Gastroesophageal sphincter (tissue), 4 donors: ENCODE results near the gene LRRC75A. TPM values are rescaled to one million over a fixed set of nuclear protein-coding genes. Genes with fewer than 3 reads are reported as not detected.

ENCODE experiments used
- ATAC-seq: fragments of 150-250 bp; one replicate; pipeline ENCODE4 v1.9.1; 2016; ENCODE audit warnings: mild to moderate bottlenecking, moderate library complexity
- H3K27ac ChIP-seq, 4 donors: fragments of 200-600 bp; sonication (generic) in 3 of 4; 1 replicate in 3 of 4; 2 replicates in 1 of 4; pipeline ENCODE4 v1.5.1; 2016 to 2019
- H3K27me3 ChIP-seq: fragments of 200-600 bp; sonication (generic); one replicate; pipeline ENCODE4 v1.5.1; 2019
- H3K36me3 ChIP-seq, 2 donors: fragments of 200-600 bp; sonication (generic); one replicate each; pipeline ENCODE4 v1.5.1; 2019; ENCODE audit warnings: control low read depth in 1 of 2
- H3K4me1 ChIP-seq, 3 donors: fragments of 200-600 bp; sonication (generic); 1 replicate in 2 of 3; 2 replicates in 1 of 3; pipeline ENCODE4 v1.5.1; 2016 to 2019; ENCODE audit warnings: control low read depth in 2 of 3
- H3K4me3 ChIP-seq, 2 donors: fragments of 200-600 bp; sonication (generic); one replicate each; pipeline ENCODE4 v1.5.1; 2019; ENCODE audit warnings: mild to moderate bottlenecking in 1 of 2, moderate library complexity in 1 of 2
- H3K9me3 ChIP-seq, 3 donors: fragments of 200-600 bp; sonication (generic); one replicate each; pipeline ENCODE4 v1.5.1; 2017 to 2019; ENCODE audit warnings: control low read depth in 2 of 3
- EP300 ChIP-seq: sonication (generic); formaldehyde crosslinking; IDR thresholded peaks from one replicate; pipeline ENCODE4 v1.6.1; 2017; ENCODE audit warnings: antibody characterized with exemption, mild to moderate bottlenecking
- POLR2A ChIP-seq, 2 donors: fragments of 450-650 bp; IDR thresholded peaks; one replicate each; pipeline ENCODE4 v1.6.1; 2017; ENCODE audit warnings: antibody characterized with exemption in 2 of 2, mild to moderate bottlenecking in 2 of 2, moderate library complexity in 1 of 2
- POLR2AphosphoS5 ChIP-seq: sonication (generic); formaldehyde crosslinking; IDR thresholded peaks from one replicate; pipeline ENCODE4 v1.6.1; 2017; ENCODE audit warnings: antibody characterized with exemption
- WGBS, 2 donors: methylation state at CpG; one replicate each; pipeline ENCODE4 v1.1.5; 2018; ENCODE audit warnings: low coverage in 1 of 2; 5-methylcytosine and 5-hydroxymethylcytosine counted together
- total RNA-seq, 4 donors: library from RNA; depleted of rRNA; stranded (reverse); fragments of >200 nt; gene quantifications; one replicate each; pipeline ENCODE4 v1.1.0, GENCODE V29; 2016
- TF ChIP-seq, protein P1 (sequence below), 4 experiments: fragments of 200-600 bp in 2 of 4; fragments of 450-650 bp in 2 of 4; sonication (generic) in 1 of 4; IDR thresholded peaks; one replicate each; pipeline ENCODE4 v1.5.1; 2017 to 2019; ENCODE audit warnings: antibody characterized with exemption in 4 of 4, mild to moderate bottlenecking in 2 of 4, moderate library complexity in 2 of 4

Gene LRRC75A
- total RNA-seq, 4 donors from 2014 or later = 0.94 to 4.0 (median 2.3) TPM

DNA sequence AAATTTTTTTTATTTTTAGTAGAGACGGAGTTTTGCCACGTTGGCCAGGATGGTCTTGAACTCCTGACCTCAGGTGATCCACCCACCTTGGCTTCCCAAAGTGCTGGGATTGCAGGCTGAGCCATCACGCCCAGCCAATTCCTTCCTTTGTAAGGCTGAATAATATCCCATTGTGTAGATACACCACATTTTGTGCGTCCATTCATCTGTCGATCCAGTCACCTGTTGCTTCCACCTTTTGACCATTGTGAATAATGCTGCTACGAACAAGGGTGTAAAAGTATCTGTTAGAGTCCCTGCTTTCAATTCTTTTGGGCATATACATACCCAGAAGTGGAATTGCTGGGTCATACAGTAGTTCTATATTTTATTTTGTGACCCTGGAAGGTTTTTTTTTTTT lies 61.3 kb downstream of the LRRC75A start:
- Histone ChIP-seq H3K4me1 (peaks cover 0 to 6% (median 0%) of the 10 kb centered on the region in 3 donors), H3K4me3 (no peak overlapping the region), H3K27ac (no peak overlapping the region), H3K27me3 (no peaks in the 10 kb centered on the region), H3K9me3 (no peaks in the 10 kb centered on the region), H3K36me3 (peaks cover 0 to 47% of the 10 kb centered on the region in 2 donors)
- WGBS, 2 donors = 62 to 75% methylated on average over 4 of the region's 6 CpGs
- no peak for TF ChIP-seq POLR2AphosphoS5
- no peak for TF ChIP-seq POLR2A (IDR thresholded peaks at IDR 0.05)
- TF ChIP-seq EP300 = no peak
- TF ChIP-seq, protein P1, sequence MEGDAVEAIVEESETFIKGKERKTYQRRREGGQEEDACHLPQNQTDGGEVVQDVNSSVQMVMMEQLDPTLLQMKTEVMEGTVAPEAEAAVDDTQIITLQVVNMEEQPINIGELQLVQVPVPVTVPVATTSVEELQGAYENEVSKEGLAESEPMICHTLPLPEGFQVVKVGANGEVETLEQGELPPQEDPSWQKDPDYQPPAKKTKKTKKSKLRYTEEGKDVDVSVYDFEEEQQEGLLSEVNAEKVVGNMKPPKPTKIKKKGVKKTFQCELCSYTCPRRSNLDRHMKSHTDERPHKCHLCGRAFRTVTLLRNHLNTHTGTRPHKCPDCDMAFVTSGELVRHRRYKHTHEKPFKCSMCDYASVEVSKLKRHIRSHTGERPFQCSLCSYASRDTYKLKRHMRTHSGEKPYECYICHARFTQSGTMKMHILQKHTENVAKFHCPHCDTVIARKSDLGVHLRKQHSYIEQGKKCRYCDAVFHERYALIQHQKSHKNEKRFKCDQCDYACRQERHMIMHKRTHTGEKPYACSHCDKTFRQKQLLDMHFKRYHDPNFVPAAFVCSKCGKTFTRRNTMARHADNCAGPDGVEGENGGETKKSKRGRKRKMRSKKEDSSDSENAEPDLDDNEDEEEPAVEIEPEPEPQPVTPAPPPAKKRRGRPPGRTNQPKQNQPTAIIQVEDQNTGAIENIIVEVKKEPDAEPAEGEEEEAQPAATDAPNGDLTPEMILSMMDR (IDR thresholded peaks at IDR 0.05) = no peak
- ATAC-seq = no peak

DNA sequence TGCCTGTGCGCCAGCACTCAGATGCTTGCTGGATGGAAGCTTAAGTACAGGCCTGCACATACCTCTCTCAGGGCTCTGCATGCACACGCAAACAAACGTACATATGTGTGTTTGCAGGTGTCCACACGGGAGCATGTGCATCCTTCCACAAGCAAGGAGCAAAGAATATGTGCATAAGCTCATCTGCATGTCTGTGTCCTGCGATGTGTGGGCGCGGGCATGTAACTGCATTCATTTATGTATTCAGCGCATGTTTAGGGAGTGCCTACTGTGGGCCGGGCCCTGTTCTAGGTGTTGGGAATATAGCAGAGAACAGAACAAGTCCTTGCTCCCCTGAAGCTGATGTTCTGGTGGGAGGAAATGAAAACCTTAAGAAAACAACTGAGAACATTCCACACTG lies 62.9 kb downstream of the LRRC75A start:
- WGBS, 2 donors = 96 to 100% methylated on average over 2 to 4 of the region's 9 CpGs
- TF ChIP-seq EP300 (no peak), POLR2AphosphoS5 (no peak), POLR2A (IDR thresholded peaks at IDR 0.05) (no peak)
- TF ChIP-seq, protein P1 (IDR thresholded peaks at IDR 0.05) = no peak
- no peaks in the 10 kb centered on the region for H3K27me3 ChIP-seq
- ATAC-seq = no peak
- H3K4me1 ChIP-seq = peaks cover 0 to 6% (median 0%) of the 10 kb centered on the region in 3 donors
- H3K9me3 ChIP-seq = no peaks in the 10 kb centered on the region
- H3K36me3 ChIP-seq = peaks cover 0 to 51% of the 10 kb centered on the region in 2 donors
- no peak overlapping the region for H3K4me3 ChIP-seq
- H3K27ac ChIP-seq = no peak overlapping the region

DNA sequence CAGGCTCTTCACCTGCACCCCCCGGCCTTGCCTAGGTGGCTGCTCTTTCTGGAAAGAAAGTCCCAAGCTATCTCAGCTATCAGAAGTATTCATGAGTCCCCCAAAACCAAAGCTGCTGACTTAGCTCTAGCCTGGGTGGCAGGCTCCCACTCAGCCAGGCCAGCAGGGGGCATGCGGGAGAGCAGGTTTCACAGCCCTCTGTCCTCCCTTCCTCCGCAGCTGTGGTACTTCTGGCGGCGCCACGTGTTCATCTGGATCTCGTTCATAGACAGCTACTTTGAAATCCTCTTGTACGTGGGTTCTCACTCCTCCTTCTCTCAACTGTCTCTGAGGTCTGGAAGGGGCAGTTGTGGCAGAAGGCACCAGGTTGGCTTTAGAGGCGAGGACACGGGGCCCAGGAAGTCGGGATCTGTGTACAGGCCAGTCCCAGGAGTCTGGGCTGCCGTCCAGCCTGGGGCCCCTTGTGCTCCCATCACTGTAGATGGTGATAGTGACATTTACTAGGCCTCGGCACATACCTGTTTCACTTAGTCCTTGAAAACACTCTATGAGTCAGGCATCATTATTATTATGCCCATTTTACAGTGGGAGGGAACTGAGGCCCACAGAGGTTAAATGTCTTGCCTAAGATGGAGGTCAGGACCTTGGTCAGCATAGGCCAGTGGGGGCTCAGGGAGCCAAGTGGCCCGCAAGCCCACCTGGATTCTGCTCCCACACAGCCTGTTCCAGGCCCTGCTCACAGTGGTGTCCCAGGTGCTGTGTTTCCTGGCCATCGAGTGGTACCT lies 63.7 kb downstream of the LRRC75A start:
- TF ChIP-seq POLR2A (IDR thresholded peaks at IDR 0.05) (no peak), EP300 (no peak), POLR2AphosphoS5 (no peak)
- TF ChIP-seq, protein P1 (IDR thresholded peaks at IDR 0.05) = peak in 3 of 4 experiments; percentile 20 to 55 (median 44)
- peak; percentile 78 for ATAC-seq
- WGBS, 2 donors = 60 to 100% methylated on average over 1 of the region's 15 CpGs
- Histone ChIP-seq H3K4me1 (peaks cover 0 to 6% (median 0%) of the 10 kb centered on the region in 3 donors), H3K4me3 (no peak overlapping the region), H3K36me3 (peaks cover 0 to 57% of the 10 kb centered on the region in 2 donors), H3K27me3 (no peaks in the 10 kb centered on the region), H3K27ac (no peak overlapping the region), H3K9me3 (no peaks in the 10 kb centered on the region)

DNA sequence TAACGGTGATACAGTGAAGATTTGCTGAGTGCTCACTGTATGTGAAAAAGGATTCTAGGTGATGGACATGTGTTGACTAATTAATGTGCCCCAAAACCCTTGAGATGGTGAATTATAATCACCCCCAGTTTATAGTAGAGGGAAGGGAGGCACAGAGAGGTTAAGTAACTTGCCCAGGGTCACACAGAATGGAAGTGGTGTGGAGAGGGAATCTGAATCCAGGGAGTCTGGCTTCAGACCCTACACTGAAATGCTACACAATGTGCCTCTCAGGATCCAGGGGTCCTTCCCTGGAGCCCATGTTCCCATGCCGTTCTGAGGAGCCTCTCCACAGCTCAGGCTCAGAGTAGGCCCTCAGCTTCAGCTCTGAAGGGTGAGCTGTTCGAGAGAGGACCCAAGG lies 65.0 kb downstream of the LRRC75A start:
- Histone ChIP-seq H3K27ac (no peak overlapping the region), H3K27me3 (no peaks in the 10 kb centered on the region), H3K4me3 (no peak overlapping the region), H3K9me3 (no peaks in the 10 kb centered on the region), H3K36me3 (peaks cover 0 to 67% of the 10 kb centered on the region in 2 donors), H3K4me1 (peaks cover 0 to 6% (median 0%) of the 10 kb centered on the region in 3 donors)
- TF ChIP-seq EP300 (no peak), POLR2AphosphoS5 (no peak), POLR2A (IDR thresholded peaks at IDR 0.05) (no peak)
- TF ChIP-seq, protein P1 (IDR thresholded peaks at IDR 0.05) = no peak
- no peak for ATAC-seq
- WGBS, 2 donors = 92 to 100% methylated on average over 1 to 2 of the region's 3 CpGs
